AML-193 (cell line): ENCODE results near the gene COL24A1.
A peak's percentile ranks its signal among the peaks of the same experiment; 100 is the strongest.
"Not testable (repeated sequence)": the region's sequence is repeated elsewhere in the genome, so short reads cannot be mapped to it uniquely, and the experiment has no call there.

Experiments
- DNase-seq, 2 experiments: peaks; one replicate each; lab custom pipeline; 2025; lab: John Stamatoyannopoulos, UW

Gene COL24A1

GRCh38 chr1:85991261-85991660 is 165.3 kb downstream of the COL24A1 start:
- DNase-seq, result peak in 1 of 2 experiments; percentile 3

GRCh38 chr1:85984636-85985035 is 171.9 kb downstream of the COL24A1 start:
- no peak for DNase-seq

- DNase-seq, result no peak
These were observed 173.3 kb downstream of the COL24A1 start for GRCh38 chr1:85983316-85983715.

GRCh38 chr1:85976516-85977205 is 179.9 kb downstream of the COL24A1 start:
- no peak for DNase-seq

- no peak for DNase-seq
These were observed 180.6 kb downstream of the COL24A1 start for GRCh38 chr1:85975912-85976371.

GRCh38 chr1:85962457-85962856 is 194.1 kb downstream of the COL24A1 start:
- no peak for DNase-seq

- DNase-seq, result no peak
These were observed 198.8 kb downstream of the COL24A1 start for GRCh38 chr1:85957760-85958159.

GRCh38 chr1:85955218-85955617 is 201.4 kb downstream of the COL24A1 start:
- not testable (repeated sequence) for DNase-seq

GRCh38 chr1:85952460-85952859 is 204.1 kb downstream of the COL24A1 start:
- no peak for DNase-seq

GRCh38 chr1:85947186-85947585 is 209.4 kb downstream of the COL24A1 start:
- DNase-seq, result no peak

GRCh38 chr1:85943945-85944344 is 212.6 kb downstream of the COL24A1 start:
- DNase-seq, result no peak

GRCh38 chr1:85943526-85943925 is 213.0 kb downstream of the COL24A1 start:
- no peak for DNase-seq

- no peak for DNase-seq
These were observed 215.8 kb downstream of the COL24A1 start for GRCh38 chr1:85940656-85941306.

- no peak for DNase-seq
These were observed 217.7 kb downstream of the COL24A1 start for GRCh38 chr1:85938829-85939228.

GRCh38 chr1:85936470-85936869 is 220.1 kb downstream of the COL24A1 start:
- no peak for DNase-seq

- DNase-seq, result no peak
These were observed 220.5 kb downstream of the COL24A1 start for GRCh38 chr1:85936057-85936456.

- no peak for DNase-seq
These were observed 221.3 kb downstream of the COL24A1 start for GRCh38 chr1:85935234-85935633.

- no peak for DNase-seq
These were observed 222.1 kb downstream of the COL24A1 start for GRCh38 chr1:85934516-85934915.

- DNase-seq, result no peak
These were observed 222.6 kb downstream of the COL24A1 start for GRCh38 chr1:85933961-85934360.

- peak in 1 of 2 experiments; percentile 2 for DNase-seq
These were observed 244.8 kb downstream of the COL24A1 start for GRCh38 chr1:85911742-85912141.

- DNase-seq, result no peak
These were observed 255.7 kb downstream of the COL24A1 start for GRCh38 chr1:85900921-85901320.

- DNase-seq, result no peak
These were observed 257.7 kb downstream of the COL24A1 start for GRCh38 chr1:85898861-85899260.

- DNase-seq, result peak in 1 of 2 experiments; percentile 7
These were observed 261.9 kb downstream of the COL24A1 start for GRCh38 chr1:85894651-85895050.

- no peak for DNase-seq
These were observed 264.2 kb downstream of the COL24A1 start for GRCh38 chr1:85892366-85892765.
